ENCODE results near the gene RPA1.

Gene RPA1

GRCh38 chr17:1912146-1912545 lies 82.3 kb downstream of the RPA1 start:
- no peak for DNase-seq

GRCh38 chr17:1913702-1914101 lies 83.9 kb downstream of the RPA1 start:
- no peak for DNase-seq

GRCh38 chr17:1914661-1915083 lies 84.9 kb downstream of the RPA1 start:
- no peak for DNase-seq

- no peak for DNase-seq
These were observed 86.1 kb downstream of the RPA1 start for GRCh38 chr17:1915889-1916288.

GRCh38 chr17:1916316-1916715 lies 86.5 kb downstream of the RPA1 start:
- no peak for DNase-seq

GRCh38 chr17:1916963-1917715 lies 87.3 kb downstream of the RPA1 start:
- no peak for DNase-seq

GRCh38 chr17:1918346-1919162 lies 88.7 kb downstream of the RPA1 start:
- DNase-seq = no peak

GRCh38 chr17:1919201-1919600 lies 89.4 kb downstream of the RPA1 start:
- DNase-seq = no peak

- no peak for DNase-seq
These were observed 91.1 kb downstream of the RPA1 start for GRCh38 chr17:1920948-1921351.

- DNase-seq = no peak
These were observed 99.2 kb downstream of the RPA1 start for GRCh38 chr17:1928976-1929375.

GRCh38 chr17:1930337-1930645 lies 100.5 kb downstream of the RPA1 start:
- no peak for DNase-seq

- DNase-seq = no peak
These were observed 102.2 kb downstream of the RPA1 start for GRCh38 chr17:1931844-1932579.

- DNase-seq = no peak
These were observed 104.3 kb downstream of the RPA1 start for GRCh38 chr17:1933875-1934715.

GRCh38 chr17:1934901-1935300 lies 105.1 kb downstream of the RPA1 start:
- no peak for DNase-seq

GRCh38 chr17:1936766-1937165 lies 107.0 kb downstream of the RPA1 start:
- DNase-seq = no peak

- no peak for DNase-seq
These were observed 107.7 kb downstream of the RPA1 start for GRCh38 chr17:1937461-1937860.

GRCh38 chr17:1939981-1940809 lies 110.4 kb downstream of the RPA1 start:
- DNase-seq = no peak

- no peak for DNase-seq
These were observed 111.0 kb downstream of the RPA1 start for GRCh38 chr17:1940810-1941185.

GRCh38 chr17:1941272-1942065 lies 111.7 kb downstream of the RPA1 start:
- DNase-seq = no peak

GRCh38 chr17:1942066-1942365 lies 112.2 kb downstream of the RPA1 start:
- DNase-seq = no peak
